BE2C (cell line): ENCODE measurements around the gene TRPT1. TPM values are rescaled to one million over a fixed set of nuclear protein-coding genes. Genes with fewer than 3 reads are reported as not detected.

Experiments used
- DNase-seq: peaks from one replicate; pipeline ENCODE4 v3.0.0-alpha.2; 2020
- H3K27me3 ChIP-seq: fragments of 250-450 bp; sonication (Bioruptor Pico); 2 replicates; pipeline ENCODE4 v1.5.1; 2020; ENCODE audit warnings: mild to moderate bottlenecking
- H3K36me3 ChIP-seq: fragments of 250-450 bp; sonication (Bioruptor Pico); 2 replicates; pipeline ENCODE4 v1.5.1; 2020; ENCODE audit warnings: mild to moderate bottlenecking
- H3K4me1 ChIP-seq: fragments of 250-450 bp; sonication (Bioruptor Pico); 2 replicates; pipeline ENCODE4 v1.5.1; 2020
- H3K4me3 ChIP-seq: 2 replicates; pipeline ENCODE4 v1.5.1; 2011; ENCODE audit warnings: low read depth, low read length
- H3K9me3 ChIP-seq: fragments of 250-450 bp; sonication (Bioruptor Pico); 2 replicates; pipeline ENCODE4 v1.5.1; 2020
- polyA plus RNA-seq: library from polyadenylated mRNA; unstranded; fragments of >200 nt; gene quantifications from one replicate; pipeline ENCODE4 v1.2.1, GENCODE V29; 2012; ENCODE audit warnings: low read depth, missing spikeins; ENCODE audit not compliant: insufficient read length, insufficient read depth
- TF ChIP-seq, protein P1 (sequence below): IDR thresholded peaks from 2 replicates; pipeline ENCODE4 v1.5.1; 2012; ENCODE audit warnings: mild to moderate bottlenecking, low read depth, low read length

Gene TRPT1
- polyA plus RNA-seq = 39.6 TPM

- no peaks in the 10 kb centered on the region for H3K36me3 ChIP-seq
- DNase-seq = peak; percentile 87
- H3K4me1 ChIP-seq = peaks cover 8% of the 10 kb centered on the region
- TF ChIP-seq, protein P1, sequence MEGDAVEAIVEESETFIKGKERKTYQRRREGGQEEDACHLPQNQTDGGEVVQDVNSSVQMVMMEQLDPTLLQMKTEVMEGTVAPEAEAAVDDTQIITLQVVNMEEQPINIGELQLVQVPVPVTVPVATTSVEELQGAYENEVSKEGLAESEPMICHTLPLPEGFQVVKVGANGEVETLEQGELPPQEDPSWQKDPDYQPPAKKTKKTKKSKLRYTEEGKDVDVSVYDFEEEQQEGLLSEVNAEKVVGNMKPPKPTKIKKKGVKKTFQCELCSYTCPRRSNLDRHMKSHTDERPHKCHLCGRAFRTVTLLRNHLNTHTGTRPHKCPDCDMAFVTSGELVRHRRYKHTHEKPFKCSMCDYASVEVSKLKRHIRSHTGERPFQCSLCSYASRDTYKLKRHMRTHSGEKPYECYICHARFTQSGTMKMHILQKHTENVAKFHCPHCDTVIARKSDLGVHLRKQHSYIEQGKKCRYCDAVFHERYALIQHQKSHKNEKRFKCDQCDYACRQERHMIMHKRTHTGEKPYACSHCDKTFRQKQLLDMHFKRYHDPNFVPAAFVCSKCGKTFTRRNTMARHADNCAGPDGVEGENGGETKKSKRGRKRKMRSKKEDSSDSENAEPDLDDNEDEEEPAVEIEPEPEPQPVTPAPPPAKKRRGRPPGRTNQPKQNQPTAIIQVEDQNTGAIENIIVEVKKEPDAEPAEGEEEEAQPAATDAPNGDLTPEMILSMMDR = no peak
- peak within 1 kb of the TSS; percentile 73 for H3K4me3 ChIP-seq
- H3K9me3 ChIP-seq = no peaks in the 10 kb centered on the region
- H3K27me3 ChIP-seq = no peaks in the 10 kb centered on the region
Observed at GRCh38 chr11:64225608-64226506, at the start of gene TRPT1, which contains the start of gene NUDT22. TRPT1 (minus strand) TSS chr11:64226186; CDS start chr11:64225860, 326 bp downstream. NUDT22 (plus strand) TSS chr11:64226274; CDS start chr11:64226653, 379 bp downstream.

- Histone ChIP-seq H3K9me3 (no peaks in the 10 kb centered on the region), H3K4me3 (no peak overlapping the region), H3K27me3 (no peaks in the 10 kb centered on the region), H3K36me3 (no peaks in the 10 kb centered on the region), H3K4me1 (no peaks in the 10 kb centered on the region)
- TF ChIP-seq, protein P1 = no peak
- DNase-seq = no peak
Observed at GRCh38 chr11:64275031-64275800, 49.2 kb upstream of the TRPT1 start.

GRCh38 chr11:64269540-64270220 is 43.7 kb upstream of the TRPT1 start:
- H3K36me3 ChIP-seq = peaks cover 3% of the 10 kb centered on the region; the same call in 1 of the 2 replicates
- no peaks in the 10 kb centered on the region for H3K27me3 ChIP-seq
- H3K4me1 ChIP-seq = peaks cover 5% of the 10 kb centered on the region
- no peaks in the 10 kb centered on the region for H3K9me3 ChIP-seq
- TF ChIP-seq, protein P1 = no peak
- peak; percentile 92 for DNase-seq
- peak overlapping the region; percentile 77 for H3K4me3 ChIP-seq

DNA sequence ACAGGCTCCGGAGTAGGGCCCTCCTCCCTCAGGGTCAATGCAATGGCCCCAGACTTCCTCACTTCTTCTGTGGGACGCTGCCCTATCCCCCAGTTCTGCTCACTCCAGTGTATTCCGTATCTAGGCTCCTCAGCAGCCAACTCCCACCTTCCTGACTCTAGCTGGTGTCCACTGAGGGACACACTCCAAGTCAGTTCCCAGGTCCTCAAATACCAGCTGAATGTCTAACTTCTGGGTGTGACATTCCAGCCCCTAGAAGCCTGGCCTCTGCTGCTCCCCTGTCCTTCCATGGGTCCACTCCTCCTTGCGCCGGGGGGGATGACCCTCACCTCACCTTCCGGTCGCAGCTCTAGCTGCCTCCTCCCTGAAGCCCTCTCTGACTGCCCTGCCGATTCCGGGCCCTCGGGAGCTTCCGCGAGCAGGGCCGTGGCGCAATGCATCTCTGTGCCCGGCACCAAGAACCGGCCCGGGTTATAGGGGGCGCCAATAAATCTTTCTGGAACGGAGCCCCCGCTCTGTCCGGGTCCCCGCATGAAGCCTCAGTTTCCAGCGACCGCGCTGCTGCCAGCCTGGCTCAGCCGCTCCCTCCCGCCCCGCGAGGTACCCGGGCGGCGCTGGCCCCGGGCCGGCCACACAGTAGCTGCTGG is 43.0 kb upstream of the TRPT1 start:
- Histone ChIP-seq H3K9me3 (no peaks in the 10 kb centered on the region), H3K27me3 (no peaks in the 10 kb centered on the region), H3K4me1 (peaks cover 8% of the 10 kb centered on the region), H3K36me3 (peaks cover 3% of the 10 kb centered on the region; the same call in 1 of the 2 replicates), H3K4me3 (peak overlapping the region; percentile 59)
- TF ChIP-seq, protein P1 = no peak
- no peak for DNase-seq

DNA sequence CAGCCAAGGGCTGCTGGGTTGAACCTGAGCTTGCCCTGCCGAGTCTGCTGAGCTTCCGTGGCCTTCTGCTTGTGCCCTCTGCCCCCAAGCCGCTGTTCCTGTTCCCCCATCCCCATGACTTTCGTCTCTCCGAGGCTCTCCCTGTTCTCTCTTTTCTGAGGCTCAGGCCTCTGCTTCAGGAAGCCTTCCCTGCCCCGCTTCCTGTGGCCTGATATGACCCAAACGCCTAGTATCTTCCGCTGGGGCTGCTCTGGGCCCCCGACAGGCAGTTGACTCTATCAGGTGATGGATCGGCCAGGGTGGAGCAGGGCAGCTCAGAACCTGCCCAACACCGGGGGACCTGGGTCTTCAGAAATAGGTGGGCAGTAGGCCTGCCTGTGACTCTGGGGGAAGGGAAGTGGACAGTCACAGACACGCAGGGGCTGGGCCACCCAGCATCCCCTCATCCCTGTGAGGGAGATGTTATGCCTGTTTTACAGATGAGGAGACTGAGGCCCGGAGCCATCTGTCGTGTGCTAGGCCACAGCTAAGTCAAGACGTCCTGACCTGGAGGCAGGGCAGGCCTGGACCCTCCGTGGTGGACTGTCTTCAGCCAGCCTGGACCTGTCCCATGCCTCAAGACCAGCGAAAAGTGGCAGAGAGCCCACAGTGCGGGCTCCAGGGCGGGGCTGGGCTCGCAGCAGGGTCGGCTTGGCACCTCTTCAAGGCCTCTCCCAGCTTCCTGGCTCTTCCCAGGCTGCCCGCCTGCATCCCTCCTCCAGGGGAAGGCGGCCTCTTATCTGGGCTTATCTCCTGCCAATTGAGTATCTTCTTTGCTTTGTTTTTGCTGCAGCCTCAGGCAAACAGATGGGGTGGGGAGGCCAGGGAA is 42.3 kb upstream of the TRPT1 start:
- Histone ChIP-seq H3K9me3 (no peaks in the 10 kb centered on the region), H3K4me1 (peaks cover 15% of the 10 kb centered on the region), H3K36me3 (peaks cover 3% of the 10 kb centered on the region; the same call in 1 of the 2 replicates), H3K27me3 (no peaks in the 10 kb centered on the region), H3K4me3 (peak overlapping the region; percentile 59)
- TF ChIP-seq, protein P1 = no peak
- peak; percentile 77 for DNase-seq
